B cell (primary cell): ENCODE results near the gene MMP2. TPM values are rescaled to one million over a fixed set of nuclear protein-coding genes. Genes with fewer than 3 reads are reported as not detected.

ENCODE experiments used
- ATAC-seq: fragments of 200-7000 bp; cut with Tn5 transposase; one replicate; pipeline ENCODE4 v1.10.0; 2021; ENCODE audit warnings: low read depth, mild to moderate bottlenecking, moderate number of reproducible peaks, moderate library complexity
- CTCF ChIA-PET: fragments of 350-600 bp; sonication (Branson Sonifier 250); formaldehyde crosslinking; loops from one replicate; lab custom pipeline; 2021; ENCODE audit warnings: antibody characterized with exemption, inconsistent platforms; lab: Charles Lee
- POLR2A ChIA-PET: fragments of 350-600 bp; sonication (Branson Sonifier 250); formaldehyde crosslinking; loops from one replicate; lab custom pipeline; 2021; ENCODE audit warnings: antibody characterized with exemption; lab: Charles Lee
- DNase-seq: peaks from one replicate; pipeline ENCODE4 v3.0.0; 2013
- H2AFZ ChIP-seq: 2 replicates; pipeline ENCODE4 v1.6.1; 2012; ENCODE audit warnings: mild to moderate bottlenecking, low read depth, low read length; ENCODE audit not compliant: insufficient read depth, poor library complexity, severe bottlenecking
- H3K27ac ChIP-seq, 2 donors: 1 replicate in 1 of 2; 2 replicates in 1 of 2; pipeline ENCODE4 v1.5.1; 2012 to 2013; ENCODE audit warnings: low read length in 2 of 2, mild to moderate bottlenecking in 2 of 2, moderate library complexity in 1 of 2
- H3K27me3 ChIP-seq, 4 experiments: fragments of 200-600 bp in 1 of 4; sonication (generic) in 1 of 4; replicated peaks in 1 of 4; 1 replicate in 2 of 4; 2 replicates in 2 of 4; pipeline versions ENCODE4 v1.6.1 to v1.7.0; 2013 to 2016; ENCODE audit warnings: low read length in 3 of 4, mild to moderate bottlenecking in 2 of 4, mixed read lengths in 1 of 4, moderate library complexity in 1 of 4; ENCODE audit not compliant: insufficient read depth in 4 of 4, control insufficient read depth in 3 of 4; ENCODE audit errors: control extremely low read depth in 1 of 4
- H3K36me3 ChIP-seq, 2 experiments: replicated peaks in 1 of 2; 1 replicate in 1 of 2; 2 replicates in 1 of 2; pipeline versions ENCODE4 v1.6.1 to v1.7.1; 2013; ENCODE audit warnings: low read length in 1 of 2; ENCODE audit not compliant: insufficient read depth in 2 of 2, control insufficient read depth in 1 of 2; ENCODE audit errors: control extremely low read depth in 1 of 2, extremely low read depth in 1 of 2
- H3K4me1 ChIP-seq, 2 donors: fragments of 200-600 bp in 1 of 2; sonication (generic) in 1 of 2; 1 replicate in 1 of 2; 2 replicates in 1 of 2; pipeline versions ENCODE4 v1.5.1 to v1.6.1; 2013 to 2017; ENCODE audit warnings: low read length in 2 of 2; ENCODE audit not compliant: control insufficient read depth in 2 of 2, insufficient read depth in 2 of 2
- H3K4me2 ChIP-seq: replicated peaks from 2 replicates; pipeline ENCODE3; 2012; ENCODE audit warnings: mild to moderate bottlenecking, low read depth, low read length; ENCODE audit not compliant: poor library complexity, severe bottlenecking
- H3K4me3 ChIP-seq, 5 experiments: fragments of 200-600 bp in 1 of 5; sonication (generic) in 1 of 5; 1 replicate in 3 of 5; 2 replicates in 2 of 5; pipeline versions ENCODE4 v1.5.1 to v1.7.0; 2011 to 2016; ENCODE audit warnings: low read length in 4 of 5, mild to moderate bottlenecking in 4 of 5, low read depth in 2 of 5, control low read depth in 1 of 5, moderate library complexity in 1 of 5; ENCODE audit not compliant: insufficient read depth in 1 of 5; ENCODE audit errors: control extremely low read depth in 1 of 5, extremely low read depth in 1 of 5
- H3K79me2 ChIP-seq: fragments of 200-600 bp; sonication (generic); one replicate; pipeline ENCODE4 v1.6.0; 2016; ENCODE audit warnings: low read length; ENCODE audit not compliant: control insufficient read depth, insufficient read depth
- H3K9ac ChIP-seq: fragments of 200-600 bp; sonication (generic); 2 replicates; pipeline ENCODE4 v1.6.1; 2017; ENCODE audit warnings: mild to moderate bottlenecking, low read length, moderate library complexity
- H3K9me3 ChIP-seq, 3 donors: one replicate each; pipeline versions ENCODE4 v1.6.1 to v1.7.1; 2013; ENCODE audit warnings: low read length in 2 of 3; ENCODE audit not compliant: control insufficient read depth in 2 of 3, insufficient read depth in 1 of 3; ENCODE audit errors: control extremely low read depth in 1 of 3
- H4K20me1 ChIP-seq: 2 replicates; pipeline ENCODE4 v1.6.0; 2012; ENCODE audit warnings: mild to moderate bottlenecking, low read length; ENCODE audit not compliant: insufficient read depth, control insufficient read depth, poor library complexity, severe bottlenecking
- H3K27ac Mint-ChIP-seq: one replicate; pipeline ENCODE4 v1.8.0; 2021; ENCODE audit warnings: mixed read lengths
- H3K27me3 Mint-ChIP-seq: one replicate; pipeline ENCODE4 v1.8.0; 2021; ENCODE audit warnings: mixed read lengths
- H3K4me1 Mint-ChIP-seq: one replicate; pipeline ENCODE4 v1.8.0; 2021; ENCODE audit warnings: mixed read lengths
- H3K4me3 Mint-ChIP-seq: one replicate; pipeline ENCODE4 v1.8.0; 2021; ENCODE audit warnings: mixed read lengths
- H3K9me3 Mint-ChIP-seq: one replicate; pipeline ENCODE4 v1.8.0; 2022; ENCODE audit warnings: mixed read lengths; ENCODE audit not compliant: insufficient read depth
- CTCF ChIP-seq: fragments of 200-600 bp; IDR thresholded peaks from one replicate; pipeline ENCODE4 v1.8.0; 2022; ENCODE audit warnings: antibody characterized with exemption, mild to moderate bottlenecking
- EZH2 ChIP-seq: IDR thresholded peaks from 2 replicates; pipeline ENCODE4 v1.6.1; 2012; ENCODE audit warnings: borderline replicate concordance, low read depth, mild to moderate bottlenecking, moderate library complexity, low read length; ENCODE audit not compliant: insufficient read depth, poor library complexity, severe bottlenecking
- WGBS: methylation state at CpG from one replicate; pipeline ENCODE4 v1.1.5; 2013; ENCODE audit warnings: missing lambda C conversion rate; ENCODE audit not compliant: insufficient coverage; 5-methylcytosine and 5-hydroxymethylcytosine counted together
- intact Hi-C: fragments of 100-400 bp; cut with micrococcal nuclease; formaldehyde crosslinking; loops from one replicate; pipeline ENCODE4 v1.10.0; 2022
- polyA plus RNA-seq: library from polyadenylated mRNA; depleted of rRNA; stranded (reverse); fragments of >200 nt; gene quantifications from 2 replicates; pipeline ENCODE4 v1.2.3, GENCODE V29; 2012
- total RNA-seq, 2 donors: library from RNA; stranded (reverse); fragments of 120-200 nt in 1 of 2; gene quantifications; 1 replicate in 1 of 2; 2 replicates in 1 of 2; pipeline versions ENCODE4 v1.2.3 to v1.2.4, GENCODE V29; 2013 to 2022

The MMP2 gene
- total and polyA plus RNA-seq, 2 donors (not counting 1 experiment from before 2014, with no cell fraction given): not detected

- intact Hi-C loops: loop anchor here (5.0 to 10.0 kb wide), 2 partner anchors 374 to 1524 kb away; no protein-coding TSS in a partner anchor
- Histone ChIP-seq H3K4me2 (no peak overlapping the region), H3K9ac (no peak overlapping the region), H3K4me1 (no peaks in the 10 kb centered on the region), H3K9me3 (no peaks in the 10 kb centered on the region), H3K36me3 (no peaks in the 10 kb centered on the region), H3K79me2 (no peaks in the 10 kb centered on the region), H3K27me3 (peaks cover 0 to 2% (median 0%) of the 10 kb centered on the region in 4 experiments), H3K27ac (no peak overlapping the region), H2AFZ (no peak overlapping the region), H4K20me1 (no peaks in the 10 kb centered on the region), H3K4me3 (no peak overlapping the region)
- CTCF ChIA-PET: interaction anchor here (0.6 to 2.1 kb wide), 3 partner anchors 47 to 850 kb away, joined by 3 to 5 read pairs (median 5); no protein-coding TSS in a partner anchor
- Mint-ChIP-seq H3K9me3 (no peaks in the 10 kb centered on the region), H3K27ac (no peak overlapping the region), H3K4me1 (no peaks in the 10 kb centered on the region), H3K4me3 (no peak overlapping the region), H3K27me3 (no peaks in the 10 kb centered on the region)
- no peak for ATAC-seq
- POLR2A ChIA-PET: no interaction called here
- WGBS: 65% methylated on average over 6 of the region's 7 CpGs
- TF ChIP-seq EZH2: no peak
- no peak for TF ChIP-seq CTCF
- no peak for DNase-seq
These were observed 10.5 kb upstream of the MMP2 start for GRCh38 chr16:55468352-55468990.

GRCh38 chr16:55469821-55470532 is 9.0 kb upstream of the MMP2 start:
- H3K4me1 Mint-ChIP-seq: no peaks in the 10 kb centered on the region
- POLR2A ChIA-PET: no interaction called here
- Histone ChIP-seq H4K20me1 (no peaks in the 10 kb centered on the region), H3K9ac (no peak overlapping the region), H3K79me2 (no peaks in the 10 kb centered on the region), H3K4me2 (no peak overlapping the region), H3K4me1 (no peaks in the 10 kb centered on the region), H3K4me3 (no peak overlapping the region), H2AFZ (no peak overlapping the region), H3K27ac (no peak overlapping the region), H3K9me3 (no peaks in the 10 kb centered on the region), H3K36me3 (no peaks in the 10 kb centered on the region), H3K27me3 (peaks cover 0 to 2% (median 0%) of the 10 kb centered on the region in 4 experiments)
- H3K27ac Mint-ChIP-seq: no peak overlapping the region
- H3K9me3 Mint-ChIP-seq: no peaks in the 10 kb centered on the region
- intact Hi-C loops: loop anchor here (5.0 to 10.0 kb wide), 2 partner anchors 372 to 1525 kb away; no protein-coding TSS in a partner anchor
- ATAC-seq (no peak), DNase-seq (no peak)
- WGBS: 92% methylated on average over 7 of the region's 9 CpGs
- no peak overlapping the region for H3K4me3 Mint-ChIP-seq
- no peak for TF ChIP-seq CTCF
- TF ChIP-seq EZH2: no peak
- H3K27me3 Mint-ChIP-seq: no peaks in the 10 kb centered on the region
- CTCF ChIA-PET: interaction anchor here (2.1 kb wide), 1 partner anchor 232 kb away, joined by 5 read pairs; no protein-coding TSS in a partner anchor
